ENCODE measurements around the gene C2orf42. TPM values are rescaled to one million over a fixed set of nuclear protein-coding genes. Genes with fewer than 3 reads are reported as not detected.
"Not testable (repeated sequence)": the region's sequence is repeated elsewhere in the genome, so short reads cannot be mapped to it uniquely, and the experiment has no call there.

The C2orf42 gene
- total RNA-seq, 1 donor from 2014 or later: 25.4 TPM

GRCh38 chr2:70191244-70191735 is 471 bp upstream of the C2orf42 start:
- peak overlapping the region; percentile 60 for H3K4me3 ChIP-seq
- H3K4me3 Mint-ChIP-seq: peak overlapping the region; percentile 94
- DNase-seq (ENCODE audit: low spot score): no peak
- TF ChIP-seq CTCF (IDR thresholded peaks at IDR 0.05): no peak
- TF ChIP-seq EZH2phosphoT487 (IDR thresholded peaks at IDR 0.05): no peak
- no peak for TF ChIP-seq EZH2 (IDR thresholded peaks at IDR 0.05)
- H3K79me2 ChIP-seq (ENCODE audit: low read depth): peaks cover 9% of the 10 kb centered on the region
- peaks cover 4% of the 10 kb centered on the region for H3K27me3 Mint-ChIP-seq (ENCODE audit: insufficient read depth, low read depth)
- H3K36me3 Mint-ChIP-seq: no peaks in the 10 kb centered on the region
- H2AFZ ChIP-seq (replicated peaks): peak overlapping the region; percentile 86
- H3K27ac Mint-ChIP-seq: peak overlapping the region; percentile 99
- H3K4me1 Mint-ChIP-seq: peaks cover 13% of the 10 kb centered on the region
- no peaks in the 10 kb centered on the region for H3K27me3 ChIP-seq
- H3K36me3 ChIP-seq: no peaks in the 10 kb centered on the region
- H3K4me2 ChIP-seq: peak overlapping the region; percentile 80
- H4K20me1 ChIP-seq (ENCODE audit: low read depth): no peaks in the 10 kb centered on the region
- H3K9ac ChIP-seq: no peak overlapping the region
- H3K4me1 ChIP-seq: no peaks in the 10 kb centered on the region
- no peak overlapping the region for H3K27ac ChIP-seq
- no peaks in the 10 kb centered on the region for H3K9me3 ChIP-seq (ENCODE audit: low read depth)
- no peaks in the 10 kb centered on the region for H3K9me3 Mint-ChIP-seq
- H3F3A ChIP-seq (ENCODE audit: low read depth): peaks cover 24% of the 10 kb centered on the region

- no peak overlapping the region for H3K9ac ChIP-seq
- H2AFZ ChIP-seq (replicated peaks): no peak overlapping the region
- H3K9me3 ChIP-seq (ENCODE audit: low read depth): no peaks in the 10 kb centered on the region
- Mint-ChIP-seq H3K27me3 (ENCODE audit: insufficient read depth, low read depth) (peaks cover 4% of the 10 kb centered on the region), H3K9me3 (no peaks in the 10 kb centered on the region), H3K36me3 (no peaks in the 10 kb centered on the region), H3K4me1 (peaks cover 13% of the 10 kb centered on the region), H3K27ac (no peak overlapping the region), H3K4me3 (peak overlapping the region; percentile 31)
- H3K4me2 ChIP-seq: no peak overlapping the region
- peaks cover 24% of the 10 kb centered on the region for H3F3A ChIP-seq (ENCODE audit: low read depth)
- no peaks in the 10 kb centered on the region for H3K36me3 ChIP-seq
- H4K20me1 ChIP-seq (ENCODE audit: low read depth): no peaks in the 10 kb centered on the region
- H3K4me1 ChIP-seq: no peaks in the 10 kb centered on the region
- no peaks in the 10 kb centered on the region for H3K27me3 ChIP-seq
- no peak for TF ChIP-seq EZH2phosphoT487 (IDR thresholded peaks at IDR 0.05)
- no peak for TF ChIP-seq EZH2 (IDR thresholded peaks at IDR 0.05)
- no peak for TF ChIP-seq CTCF (IDR thresholded peaks at IDR 0.05)
- H3K27ac ChIP-seq: no peak overlapping the region
- no peak for DNase-seq (ENCODE audit: low spot score)
- H3K79me2 ChIP-seq (ENCODE audit: low read depth): peaks cover 9% of the 10 kb centered on the region
- no peak overlapping the region for H3K4me3 ChIP-seq
Measured at GRCh38 chr2:70188460-70188859, 2.4 kb downstream of the C2orf42 start.

- H3K36me3 ChIP-seq; H3K4me2 ChIP-seq; H3K27ac ChIP-seq; H3K27me3 Mint-ChIP-seq (ENCODE audit: insufficient read depth, low read depth); H2AFZ ChIP-seq (replicated peaks); H3K9me3 ChIP-seq (ENCODE audit: low read depth); DNase-seq (ENCODE audit: low spot score); H3K4me3 ChIP-seq; H3K27ac Mint-ChIP-seq; H3K4me1 ChIP-seq; H3K27me3 ChIP-seq; H3K9ac ChIP-seq; H3K79me2 ChIP-seq (ENCODE audit: low read depth); H3K36me3 Mint-ChIP-seq; H3K4me3 Mint-ChIP-seq; H3K9me3 Mint-ChIP-seq; H4K20me1 ChIP-seq (ENCODE audit: low read depth): not testable (repeated sequence)
- peaks cover 22% of the 10 kb centered on the region for H3F3A ChIP-seq (ENCODE audit: low read depth)
- H3K4me1 Mint-ChIP-seq: peaks cover 13% of the 10 kb centered on the region
Measured at GRCh38 chr2:70187170-70187569, 3.6 kb downstream of the C2orf42 start.

GRCh38 chr2:70182689-70183088 is 8.1 kb downstream of the C2orf42 start:
- H2AFZ ChIP-seq (replicated peaks): no peak overlapping the region
- H3K9me3 ChIP-seq (ENCODE audit: low read depth): no peaks in the 10 kb centered on the region
- no peaks in the 10 kb centered on the region for H3K36me3 ChIP-seq
- no peaks in the 10 kb centered on the region for H3K4me1 Mint-ChIP-seq
- H3F3A ChIP-seq (ENCODE audit: low read depth): no peaks in the 10 kb centered on the region
- no peak overlapping the region for H3K9ac ChIP-seq
- H3K27ac ChIP-seq: no peak overlapping the region
- no peaks in the 10 kb centered on the region for H3K4me1 ChIP-seq
- no peaks in the 10 kb centered on the region for H3K27me3 Mint-ChIP-seq (ENCODE audit: insufficient read depth, low read depth)
- H4K20me1 ChIP-seq (ENCODE audit: low read depth): no peaks in the 10 kb centered on the region
- no peak overlapping the region for H3K4me3 ChIP-seq
- peaks cover 8% of the 10 kb centered on the region for H3K36me3 Mint-ChIP-seq
- H3K27me3 ChIP-seq: no peaks in the 10 kb centered on the region
- DNase-seq (ENCODE audit: low spot score): no peak
- no peak overlapping the region for H3K4me3 Mint-ChIP-seq
- H3K27ac Mint-ChIP-seq: no peak overlapping the region
- no peak for TF ChIP-seq EZH2phosphoT487 (IDR thresholded peaks at IDR 0.05)
- TF ChIP-seq EZH2 (IDR thresholded peaks at IDR 0.05): no peak
- no peak for TF ChIP-seq CTCF (IDR thresholded peaks at IDR 0.05)
- no peaks in the 10 kb centered on the region for H3K9me3 Mint-ChIP-seq
- H3K79me2 ChIP-seq (ENCODE audit: low read depth): no peaks in the 10 kb centered on the region
- no peak overlapping the region for H3K4me2 ChIP-seq
